Stimulated activated CD8-positive, alpha-beta memory T cell treated with anti-CD3 and anti-CD28 coated beads, Interleukin-4, amount 100 ng/mL, for 24 hours (primary cell): ENCODE data around the gene CTIF.
A peak's percentile ranks its signal among the peaks of the same experiment; 100 is the strongest.
"Not testable (repeated sequence)": the region's sequence is repeated elsewhere in the genome, so short reads cannot be mapped to it uniquely, and the experiment has no call there.

Source experiments
- DNase-seq: peaks from one replicate; pipeline ENCODE4 v3.0.0-alpha.2; 2020; ENCODE audit warnings: low read depth

CTIF gene

DNA sequence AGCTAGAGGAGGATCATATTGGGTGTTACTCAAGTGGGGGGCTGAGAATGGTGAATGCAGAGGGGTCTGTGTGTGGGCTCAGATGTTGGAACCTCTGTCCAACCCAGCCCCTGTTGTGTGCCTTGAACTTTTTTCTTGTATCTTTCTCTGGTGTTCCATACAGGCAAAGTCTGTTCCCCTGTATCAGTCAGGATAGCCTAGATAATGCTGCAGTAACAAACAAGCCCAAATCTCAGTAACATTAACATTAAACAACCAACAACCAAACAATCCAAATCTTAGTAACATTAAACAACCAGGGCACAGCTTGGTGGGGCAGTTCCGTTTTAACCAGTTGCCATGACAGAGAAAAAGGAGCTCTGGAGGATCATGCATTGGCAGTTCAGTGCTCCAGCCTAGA lies 103.7 kb downstream of the CTIF start:
- no peak for DNase-seq

GRCh38 chr18:48643262-48643661 lies 104.4 kb downstream of the CTIF start:
- no peak for DNase-seq

- no peak for DNase-seq
These were observed 105.2 kb downstream of the CTIF start for GRCh38 chr18:48644029-48644428.

GRCh38 chr18:48645427-48646002 lies 106.7 kb downstream of the CTIF start:
- no peak for DNase-seq

DNA sequence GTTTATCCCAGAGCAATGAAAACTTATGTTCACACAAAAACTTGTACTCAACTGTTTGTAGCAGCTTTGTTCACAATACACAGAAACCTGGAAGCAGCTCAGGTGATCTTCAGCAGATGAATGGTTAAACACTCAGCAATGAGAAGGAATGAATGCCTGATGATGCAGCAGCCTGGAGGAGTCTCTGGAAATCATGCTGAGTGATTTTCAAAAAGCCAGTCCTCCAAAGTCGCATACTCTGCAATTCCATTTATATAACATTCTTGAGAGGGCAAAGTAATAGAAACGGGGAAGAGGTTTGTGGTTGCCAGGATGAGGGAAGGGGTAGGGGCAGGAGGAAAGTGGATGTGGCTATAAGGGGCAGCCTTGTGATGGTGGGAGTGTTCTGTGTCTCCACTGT lies 108.1 kb downstream of the CTIF start:
- DNase-seq, result no peak

- no peak for DNase-seq
These were observed 110.4 kb downstream of the CTIF start for GRCh38 chr18:48649231-48649630.

- not testable (repeated sequence) for DNase-seq
These were observed 115.8 kb downstream of the CTIF start for GRCh38 chr18:48654591-48654990.

DNA sequence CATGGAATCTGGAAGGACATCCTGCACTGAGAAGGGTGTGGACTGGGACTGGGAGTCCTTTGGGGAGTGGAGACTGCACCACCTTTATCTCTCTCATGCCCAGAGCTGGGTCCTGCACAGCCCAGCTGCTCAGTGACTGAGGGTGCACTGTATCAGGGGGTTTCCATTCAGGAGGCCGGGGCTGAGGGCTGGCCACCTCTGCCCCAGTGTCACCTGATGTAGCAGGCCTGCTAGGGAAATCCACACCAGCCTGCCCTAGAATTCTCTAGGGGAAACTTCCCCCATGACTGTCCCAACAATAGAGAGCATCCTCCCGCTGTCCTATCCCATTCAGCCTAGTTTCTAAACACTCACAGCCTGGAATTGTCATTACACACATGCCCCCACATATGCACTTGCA lies 116.7 kb downstream of the CTIF start:
- DNase-seq, result no peak

GRCh38 chr18:48656176-48656575 lies 117.3 kb downstream of the CTIF start:
- no peak for DNase-seq

DNA sequence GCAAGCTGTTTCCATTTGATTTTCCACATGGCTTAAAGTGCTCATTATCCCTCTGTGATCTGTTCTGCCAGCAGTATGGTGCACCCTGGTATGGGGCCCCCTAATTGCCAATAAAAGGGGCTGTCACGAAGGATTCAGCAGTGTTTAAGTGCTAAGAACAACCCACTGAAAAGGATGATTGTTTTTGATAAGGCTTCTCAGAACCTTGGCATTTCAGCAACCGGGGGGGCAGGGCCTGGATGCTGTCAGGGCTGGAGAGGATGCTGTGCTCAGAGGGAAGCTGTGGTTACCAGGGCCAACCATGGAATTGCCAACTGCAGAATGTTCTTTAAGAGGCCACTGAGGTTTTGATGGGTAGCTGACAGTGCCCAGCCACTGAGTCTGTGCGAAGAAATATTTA lies 117.8 kb downstream of the CTIF start:
- DNase-seq, result no peak

DNA sequence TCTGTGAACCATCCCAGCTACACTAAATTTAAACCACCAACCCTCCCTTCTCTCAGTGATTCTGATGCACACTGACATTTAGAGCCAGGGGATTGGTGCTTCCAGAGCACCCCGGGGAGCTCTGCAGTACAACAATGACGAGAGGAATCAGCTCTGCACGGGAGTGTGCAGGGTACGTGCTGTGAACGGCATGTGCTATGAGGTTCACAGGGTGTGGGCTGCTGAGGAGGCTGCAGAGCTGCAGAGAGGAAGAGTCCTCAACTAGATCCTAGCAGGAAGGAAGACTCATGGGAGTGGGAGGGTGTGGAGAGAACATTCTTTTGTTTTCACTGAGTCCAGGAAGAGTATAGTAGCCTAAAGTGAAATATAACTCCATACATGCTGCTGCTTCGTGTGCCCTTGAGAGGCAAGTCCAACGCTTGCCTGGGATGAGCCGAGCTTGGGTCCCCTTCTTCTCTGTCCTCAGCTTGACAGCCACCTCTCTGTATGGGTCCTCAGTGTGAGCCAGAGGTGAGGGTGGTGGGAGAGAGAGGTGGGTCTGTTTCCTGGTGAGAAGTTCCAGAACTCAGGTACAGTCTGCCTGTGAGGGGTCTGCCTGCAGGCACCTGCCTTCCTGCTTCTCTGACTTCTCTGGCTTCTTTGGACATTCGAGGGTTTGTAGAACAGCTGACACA lies 118.8 kb downstream of the CTIF start:
- no peak for DNase-seq

- DNase-seq, result no peak
These were observed 119.9 kb downstream of the CTIF start for GRCh38 chr18:48658721-48659120.

DNA sequence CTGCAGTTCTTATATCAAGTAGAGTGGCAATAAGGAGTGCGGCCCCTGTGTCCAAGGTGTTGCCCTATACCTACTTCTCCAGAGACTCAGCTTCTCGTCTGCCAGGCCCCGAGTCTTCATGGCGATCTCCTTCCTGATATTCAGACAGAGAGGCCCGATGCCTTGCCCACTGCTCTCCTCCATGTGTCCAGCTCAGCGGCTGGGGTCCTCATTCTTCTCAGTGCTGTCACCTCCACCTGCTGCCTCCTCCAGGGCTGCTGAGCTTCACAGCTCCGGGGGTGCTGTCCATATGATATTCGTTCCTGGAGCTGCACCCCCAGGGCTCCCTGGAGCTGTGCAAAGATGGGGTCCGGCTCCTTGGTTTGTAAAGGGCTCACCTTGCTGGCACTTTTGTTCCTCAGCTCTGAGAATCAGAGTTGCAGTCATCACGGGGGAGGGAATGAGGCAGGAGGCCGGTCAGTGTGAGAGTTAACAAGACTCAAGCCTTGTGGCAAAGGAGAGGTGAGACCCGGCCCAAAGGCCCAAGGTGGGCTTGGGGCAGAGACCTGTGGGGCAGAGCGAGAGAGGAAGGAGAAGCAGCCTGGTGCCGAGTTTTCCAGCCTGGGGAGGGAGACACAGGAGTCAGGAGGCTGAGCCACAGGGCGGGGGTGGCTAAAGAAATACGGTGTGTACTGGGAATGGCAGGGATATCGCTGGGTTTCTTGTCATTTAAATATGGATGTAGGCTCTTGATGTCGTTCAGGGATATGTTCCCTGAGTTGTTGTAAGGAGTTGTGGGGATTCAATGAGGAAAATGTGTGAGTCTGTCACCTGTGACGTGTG lies 120.6 kb downstream of the CTIF start:
- DNase-seq, result no peak

- no peak for DNase-seq
These were observed 121.8 kb downstream of the CTIF start for GRCh38 chr18:48660346-48661228.

DNA sequence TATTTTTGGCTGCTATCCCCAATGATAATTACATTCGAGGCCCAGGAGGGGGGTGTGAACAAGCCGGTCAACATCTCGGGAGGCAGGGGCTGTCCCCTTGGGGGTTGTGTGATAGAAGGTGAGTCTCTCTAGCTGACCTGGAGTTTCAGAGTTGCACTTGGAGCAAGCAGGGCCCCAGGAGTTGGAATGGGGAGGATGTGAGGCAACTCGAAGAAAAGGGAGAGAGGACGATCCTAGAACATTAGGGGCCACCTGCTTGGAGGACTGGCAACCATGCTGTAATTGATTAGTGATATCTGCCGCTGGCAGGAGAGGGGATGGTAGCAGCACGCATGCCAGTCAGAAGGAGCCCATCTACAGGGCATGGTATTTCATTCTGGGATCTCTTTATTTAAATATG lies 122.6 kb downstream of the CTIF start:
- DNase-seq, result no peak

DNA sequence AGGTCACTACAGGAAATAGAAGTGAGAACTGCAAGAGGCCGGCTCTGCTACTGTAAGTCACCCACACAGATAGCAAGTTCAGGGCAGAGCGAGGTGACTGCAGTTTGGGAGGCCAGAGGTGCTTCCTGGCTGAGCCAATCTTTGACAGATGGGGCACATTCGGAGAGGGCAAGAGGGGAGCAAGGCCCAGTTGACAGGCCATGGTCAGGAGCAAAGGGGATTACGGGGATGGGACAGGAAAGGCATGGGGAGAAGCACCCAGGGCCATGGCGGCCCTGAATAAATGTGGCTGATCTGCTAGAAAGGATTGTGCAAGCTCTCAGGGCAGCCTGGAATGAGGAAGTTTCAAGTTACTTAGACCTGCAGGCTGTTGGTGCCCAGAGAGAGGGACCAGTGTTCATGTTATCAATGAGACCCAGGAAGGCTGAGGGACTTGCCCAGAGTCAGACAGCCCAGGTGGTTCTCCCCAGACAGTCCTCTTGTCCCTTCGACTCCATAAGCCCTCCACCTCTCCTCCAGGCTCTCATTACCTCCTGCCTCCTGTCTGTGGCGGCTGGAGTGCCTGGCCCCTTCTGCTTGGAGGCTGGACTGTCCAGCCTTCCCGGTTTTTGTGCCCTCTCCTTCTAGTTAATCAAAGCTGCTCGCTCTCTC lies 123.3 kb downstream of the CTIF start:
- DNase-seq, result no peak

DNA sequence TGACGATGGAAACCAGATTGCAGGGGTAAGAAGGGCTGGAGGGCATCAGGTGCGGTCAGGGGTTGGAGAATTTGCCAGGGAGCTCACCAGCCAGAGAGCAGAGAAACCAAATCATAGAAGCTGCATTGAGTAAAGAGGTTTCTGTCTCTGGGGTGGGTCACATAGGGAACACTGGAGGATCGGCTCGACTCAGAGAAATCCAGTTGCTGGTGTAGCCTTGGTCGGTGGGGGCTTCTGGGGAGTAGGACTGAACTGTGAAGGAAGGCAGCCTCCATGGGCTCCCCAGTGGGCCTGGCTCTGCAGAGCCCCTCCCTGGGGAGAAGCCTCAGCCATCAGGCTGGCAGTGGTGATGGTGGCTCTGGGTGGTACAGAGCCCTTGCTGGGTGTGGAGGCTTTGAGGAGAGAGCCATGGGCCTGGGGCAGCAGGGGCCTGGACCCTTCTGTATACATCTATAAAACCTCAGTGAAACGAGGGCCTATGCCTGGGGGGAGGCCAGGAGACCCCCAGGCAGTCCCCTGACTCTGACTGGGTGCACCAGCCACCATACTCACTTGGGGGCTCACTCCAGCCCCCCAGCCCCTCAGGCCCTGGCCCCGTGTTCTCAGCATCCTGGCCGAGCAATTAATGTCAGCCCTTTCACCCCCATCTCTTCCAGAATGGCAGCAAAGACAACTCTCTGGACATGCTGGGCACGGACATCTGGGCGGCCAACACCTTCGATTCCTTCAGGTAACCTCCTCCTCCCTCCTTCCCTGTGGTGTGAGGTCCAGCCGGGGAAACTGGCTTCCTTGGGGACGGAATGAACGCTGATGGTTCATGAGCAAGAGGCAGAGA lies 124.5 kb downstream of the CTIF start:
- no peak for DNase-seq

GRCh38 chr18:48663931-48664847 lies 125.4 kb downstream of the CTIF start:
- peak; percentile 38 for DNase-seq

GRCh38 chr18:48665654-48666053 lies 126.8 kb downstream of the CTIF start:
- DNase-seq, result no peak

DNA sequence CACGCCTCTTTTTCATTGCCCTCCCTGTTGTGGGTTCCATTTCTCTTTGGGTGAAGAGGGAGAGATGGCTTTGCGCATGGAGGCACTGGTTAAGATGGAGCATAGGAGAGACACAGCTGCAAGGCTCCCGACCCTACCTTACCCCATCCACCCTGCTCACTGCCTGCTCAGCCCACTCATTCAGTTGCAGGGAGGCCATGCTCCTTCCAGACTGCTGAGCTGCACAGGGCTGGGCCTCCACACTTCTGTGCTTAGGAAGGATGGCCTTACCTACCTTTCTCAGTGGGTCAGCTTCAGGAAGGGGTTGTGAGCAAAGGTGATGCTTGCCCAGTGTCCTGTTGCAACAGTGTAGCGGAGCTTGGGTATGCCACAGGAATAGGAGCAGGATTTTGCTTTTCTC lies 127.8 kb downstream of the CTIF start:
- DNase-seq, result no peak
